T-helper 1 cell treated with Interleukin-12 subunit alpha and Interleukin-12 subunit beta and Interleukin-4 antibody, amounts not matched to agents 30 ng/mL and 1 ng/mL, for 36 hours (primary cell): ENCODE measurements around the gene SLFN5. TPM values are rescaled to one million over a fixed set of nuclear protein-coding genes. Genes with fewer than 3 reads are reported as not detected.
"Not testable (repeated sequence)": the region's sequence is repeated elsewhere in the genome, so short reads cannot be mapped to it uniquely, and the experiment has no call there.

ENCODE experiments used
- intact Hi-C: fragments of 100-400 bp; cut with micrococcal nuclease; formaldehyde crosslinking; loops from one replicate; pipeline ENCODE4 v1.15.1; 2024
- total RNA-seq: library from RNA; stranded (reverse); gene quantifications from 2 replicates; pipeline ENCODE4 v1.2.3, GENCODE V29; 2022

SLFN5 gene
- total RNA-seq, 1 donor from 2014 or later = 115 TPM

- intact Hi-C loops = loop anchor here (5.0 kb wide), 2 partner anchors 191 to 279 kb away; partner anchors contain the start of genes CCT6B, SLFN12 and ZNF830
These were observed 1.4 kb upstream of the SLFN5 start for GRCh38 chr17:35241520-35241919.

- intact Hi-C loops = loop anchor here (1.0 to 5.0 kb wide), 19 partner anchors 28 to 1302 kb away; partner anchors contain the start of genes AP2B1, CCT6B, GGNBP2 and NLE1
These were observed 591 bp upstream of the SLFN5 start for GRCh38 chr17:35242158-35242804.

- intact Hi-C loops = loop anchor here (1.0 to 5.0 kb wide), 10 partner anchors 45 to 561 kb away; partner anchors contain the start of genes CCT6B, SLFN12, SLFN13 and ZNF830
These were observed 879 bp downstream of the SLFN5 start for GRCh38 chr17:35243561-35244340.

GRCh38 chr17:35244341-35245195 lies 1.7 kb downstream of the SLFN5 start:
- intact Hi-C loops = loop anchor here (1.0 to 5.0 kb wide), 5 partner anchors 56 to 282 kb away; partner anchors contain the start of genes CCT6B, SLFN12, SLFN13 and ZNF830

GRCh38 chr17:35245196-35245486 lies 2.3 kb downstream of the SLFN5 start:
- intact Hi-C loops = loop anchor here (2.0 kb wide), 1 partner anchor 102 kb away; no protein-coding TSS in a partner anchor

GRCh38 chr17:35252651-35253050 lies 9.8 kb downstream of the SLFN5 start:
- intact Hi-C loops = no loop called here

- intact Hi-C loops = no loop called here
These were observed 11.4 kb downstream of the SLFN5 start for GRCh38 chr17:35254107-35254773.

GRCh38 chr17:35255316-35255715 lies 12.4 kb downstream of the SLFN5 start:
- intact Hi-C loops = no loop called here

GRCh38 chr17:35256629-35257028 lies 13.8 kb downstream of the SLFN5 start:
- intact Hi-C loops = no loop called here

GRCh38 chr17:35257208-35257659 lies 14.4 kb downstream of the SLFN5 start:
- intact Hi-C loops = no loop called here

- intact Hi-C loops = no loop called here
These were observed 16.1 kb downstream of the SLFN5 start for GRCh38 chr17:35259001-35259400.

- intact Hi-C loops = no loop called here
These were observed 22.2 kb downstream of the SLFN5 start for GRCh38 chr17:35265071-35265470.

GRCh38 chr17:35265566-35266141 lies 22.8 kb downstream of the SLFN5 start:
- intact Hi-C loops = no loop called here

GRCh38 chr17:35274167-35275066 lies 31.5 kb downstream of the SLFN5 start:
- intact Hi-C loops = not testable (repeated sequence)

- intact Hi-C loops = not testable (repeated sequence)
These were observed 35.6 kb downstream of the SLFN5 start for GRCh38 chr17:35278454-35278853.

GRCh38 chr17:35278876-35279275 lies 36.0 kb downstream of the SLFN5 start:
- intact Hi-C loops = not testable (repeated sequence)

GRCh38 chr17:35283767-35284166 lies 40.9 kb downstream of the SLFN5 start:
- intact Hi-C loops = no loop called here

- intact Hi-C loops = no loop called here
These were observed 42.1 kb downstream of the SLFN5 start for GRCh38 chr17:35284955-35285354.

- intact Hi-C loops = no loop called here
These were observed 43.4 kb downstream of the SLFN5 start for GRCh38 chr17:35286120-35286781.
